Measurements from ENCODE around the gene NMRK2.
"Not testable (repeated sequence)": the region's sequence is repeated elsewhere in the genome, so short reads cannot be mapped to it uniquely, and the experiment has no call there.

The NMRK2 gene

GRCh38 chr19:3936506-3937442 lies 3.9 kb downstream of the NMRK2 start:
- FAIRE-seq: no peak

- not testable (repeated sequence) for FAIRE-seq
Measured at GRCh38 chr19:3938300-3938950, 5.6 kb downstream of the NMRK2 start.

GRCh38 chr19:3942790-3943409 lies 10.0 kb downstream of the NMRK2 start:
- FAIRE-seq: no peak

- FAIRE-seq: no peak
Measured at GRCh38 chr19:3944018-3944721, 11.3 kb downstream of the NMRK2 start.

- no peak for FAIRE-seq
Measured at GRCh38 chr19:3945838-3946237, 13.0 kb downstream of the NMRK2 start.

- not testable (repeated sequence) for FAIRE-seq
Measured at GRCh38 chr19:3947316-3947933, 14.6 kb downstream of the NMRK2 start.

- FAIRE-seq: no peak
Measured at GRCh38 chr19:3949294-3949693, 16.4 kb downstream of the NMRK2 start.

- FAIRE-seq: no peak
Measured at GRCh38 chr19:3949997-3950859, 17.4 kb downstream of the NMRK2 start.

- FAIRE-seq: no peak
Measured at GRCh38 chr19:3950871-3951861, 18.3 kb downstream of the NMRK2 start.

- not testable (repeated sequence) for FAIRE-seq
Measured at GRCh38 chr19:3952755-3953276, 19.9 kb downstream of the NMRK2 start.

GRCh38 chr19:3954107-3954506 lies 21.2 kb downstream of the NMRK2 start:
- no peak for FAIRE-seq

GRCh38 chr19:3955276-3955675 lies 22.4 kb downstream of the NMRK2 start:
- not testable (repeated sequence) for FAIRE-seq

GRCh38 chr19:3955688-3956087 lies 22.8 kb downstream of the NMRK2 start:
- FAIRE-seq: no peak

- FAIRE-seq: no peak
Measured at GRCh38 chr19:3958836-3959765, 26.2 kb downstream of the NMRK2 start.

- FAIRE-seq: no peak
Measured at GRCh38 chr19:3959766-3960131, 26.9 kb downstream of the NMRK2 start.

GRCh38 chr19:3961007-3961406 lies 28.1 kb downstream of the NMRK2 start:
- FAIRE-seq: no peak

- no peak for FAIRE-seq
Measured at GRCh38 chr19:3963458-3964255, 30.8 kb downstream of the NMRK2 start.
